Measurements from ENCODE around the gene KIF23.

Gene KIF23

GRCh38 chr15:69463182-69463756, 49.1 kb downstream of the KIF23 start:
- Mint-ChIP-seq H3K4me1 (peaks cover 47% of the 10 kb centered on the region), H3K27me3 (no peaks in the 10 kb centered on the region), H3K4me3 (peak overlapping the region; percentile 91), H3K36me3 (peaks cover 2% of the 10 kb centered on the region), H3K27ac (peak overlapping the region; percentile 84), H3K9me3 (no peaks in the 10 kb centered on the region)

GRCh38 chr15:69465253-69465652, 51.1 kb downstream of the KIF23 start:
- no peak overlapping the region for H3K4me3 Mint-ChIP-seq

GRCh38 chr15:69466733-69467132, 52.6 kb downstream of the KIF23 start:
- Mint-ChIP-seq H3K9me3 (no peaks in the 10 kb centered on the region), H3K36me3 (no peaks in the 10 kb centered on the region), H3K27me3 (no peaks in the 10 kb centered on the region), H3K4me1 (peaks cover 44% of the 10 kb centered on the region), H3K4me3 (no peak overlapping the region), H3K27ac (no peak overlapping the region)

More at GRCh38 chr15:69465253-69465652, 51.1 kb downstream of the KIF23 start:
- H3K27me3 Mint-ChIP-seq = no peaks in the 10 kb centered on the region
- H3K9me3 Mint-ChIP-seq = no peaks in the 10 kb centered on the region
- H3K4me1 Mint-ChIP-seq = peaks cover 52% of the 10 kb centered on the region
- H3K36me3 Mint-ChIP-seq = no peaks in the 10 kb centered on the region
- H3K27ac Mint-ChIP-seq = no peak overlapping the region

GRCh38 chr15:69467636-69468035, 53.5 kb downstream of the KIF23 start:
- H3K27me3 Mint-ChIP-seq = no peaks in the 10 kb centered on the region
- peak overlapping the region; percentile 68 for H3K27ac Mint-ChIP-seq
- peaks cover 37% of the 10 kb centered on the region for H3K4me1 Mint-ChIP-seq
- no peak overlapping the region for H3K4me3 Mint-ChIP-seq
- H3K36me3 Mint-ChIP-seq = no peaks in the 10 kb centered on the region
- no peaks in the 10 kb centered on the region for H3K9me3 Mint-ChIP-seq

- H3K27ac Mint-ChIP-seq = peak overlapping the region; percentile 79
- no peaks in the 10 kb centered on the region for H3K9me3 Mint-ChIP-seq
- no peaks in the 10 kb centered on the region for H3K27me3 Mint-ChIP-seq
- H3K4me3 Mint-ChIP-seq = peak overlapping the region; percentile 66
- H3K36me3 Mint-ChIP-seq = no peaks in the 10 kb centered on the region
- H3K4me1 Mint-ChIP-seq = peaks cover 29% of the 10 kb centered on the region
These were observed 54.3 kb downstream of the KIF23 start for GRCh38 chr15:69468241-69469121.

- no peak overlapping the region for H3K4me3 Mint-ChIP-seq
- peaks cover 26% of the 10 kb centered on the region for H3K4me1 Mint-ChIP-seq
These were observed 55.5 kb downstream of the KIF23 start for GRCh38 chr15:69469467-69470201.

GRCh38 chr15:69472046-69472445, 57.9 kb downstream of the KIF23 start:
- H3K4me1 Mint-ChIP-seq = peaks cover 22% of the 10 kb centered on the region
- no peak overlapping the region for H3K27ac Mint-ChIP-seq
- H3K9me3 Mint-ChIP-seq = no peaks in the 10 kb centered on the region

More at GRCh38 chr15:69469467-69470201, 55.5 kb downstream of the KIF23 start:
- H3K36me3 Mint-ChIP-seq = no peaks in the 10 kb centered on the region
- peak overlapping the region; percentile 79 for H3K27ac Mint-ChIP-seq
- H3K27me3 Mint-ChIP-seq = no peaks in the 10 kb centered on the region
- no peaks in the 10 kb centered on the region for H3K9me3 Mint-ChIP-seq

GRCh38 chr15:69472562-69472961, 58.4 kb downstream of the KIF23 start:
- H3K9me3 Mint-ChIP-seq = no peaks in the 10 kb centered on the region
- H3K27ac Mint-ChIP-seq = no peak overlapping the region
- no peaks in the 10 kb centered on the region for H3K36me3 Mint-ChIP-seq
- peaks cover 22% of the 10 kb centered on the region for H3K4me1 Mint-ChIP-seq
- no peak overlapping the region for H3K4me3 Mint-ChIP-seq
- peaks cover 2% of the 10 kb centered on the region for H3K27me3 Mint-ChIP-seq

More at GRCh38 chr15:69472046-69472445, 57.9 kb downstream of the KIF23 start:
- Mint-ChIP-seq H3K36me3 (no peaks in the 10 kb centered on the region), H3K27me3 (peaks cover 2% of the 10 kb centered on the region), H3K4me3 (no peak overlapping the region)

GRCh38 chr15:69474291-69474690, 60.1 kb downstream of the KIF23 start:
- no peak overlapping the region for H3K27ac Mint-ChIP-seq

GRCh38 chr15:69474846-69475455, 60.8 kb downstream of the KIF23 start:
- H3K36me3 Mint-ChIP-seq = no peaks in the 10 kb centered on the region

More at GRCh38 chr15:69474291-69474690, 60.1 kb downstream of the KIF23 start:
- H3K4me1 Mint-ChIP-seq = peaks cover 6% of the 10 kb centered on the region
- H3K4me3 Mint-ChIP-seq = no peak overlapping the region
- H3K9me3 Mint-ChIP-seq = no peaks in the 10 kb centered on the region
- H3K36me3 Mint-ChIP-seq = no peaks in the 10 kb centered on the region
- peaks cover 2% of the 10 kb centered on the region for H3K27me3 Mint-ChIP-seq

GRCh38 chr15:69475769-69476358, 61.7 kb downstream of the KIF23 start:
- H3K4me3 Mint-ChIP-seq = no peak overlapping the region
- H3K9me3 Mint-ChIP-seq = no peaks in the 10 kb centered on the region
- no peak overlapping the region for H3K27ac Mint-ChIP-seq
- peaks cover 7% of the 10 kb centered on the region for H3K4me1 Mint-ChIP-seq
- H3K36me3 Mint-ChIP-seq = no peaks in the 10 kb centered on the region
- H3K27me3 Mint-ChIP-seq = peaks cover 2% of the 10 kb centered on the region

More at GRCh38 chr15:69474846-69475455, 60.8 kb downstream of the KIF23 start:
- H3K4me1 Mint-ChIP-seq = peaks cover 4% of the 10 kb centered on the region
- H3K4me3 Mint-ChIP-seq = no peak overlapping the region
- H3K9me3 Mint-ChIP-seq = no peaks in the 10 kb centered on the region
- peak overlapping the region; percentile 80 for H3K27ac Mint-ChIP-seq
- peaks cover 2% of the 10 kb centered on the region for H3K27me3 Mint-ChIP-seq

GRCh38 chr15:69476704-69477473, 62.7 kb downstream of the KIF23 start:
- peak overlapping the region; percentile 8 for H3K27ac Mint-ChIP-seq
- peaks cover 3% of the 10 kb centered on the region for H3K4me1 Mint-ChIP-seq
- H3K36me3 Mint-ChIP-seq = no peaks in the 10 kb centered on the region
- H3K9me3 Mint-ChIP-seq = no peaks in the 10 kb centered on the region
- H3K27me3 Mint-ChIP-seq = peaks cover 2% of the 10 kb centered on the region
- no peak overlapping the region for H3K4me3 Mint-ChIP-seq

GRCh38 chr15:69478259-69478781, 64.2 kb downstream of the KIF23 start:
- peaks cover 2% of the 10 kb centered on the region for H3K27me3 Mint-ChIP-seq

GRCh38 chr15:69479081-69479480, 64.9 kb downstream of the KIF23 start:
- H3K4me3 Mint-ChIP-seq = no peak overlapping the region
- peaks cover 3% of the 10 kb centered on the region for H3K4me1 Mint-ChIP-seq
- H3K9me3 Mint-ChIP-seq = no peaks in the 10 kb centered on the region
- peaks cover 2% of the 10 kb centered on the region for H3K27me3 Mint-ChIP-seq
- no peaks in the 10 kb centered on the region for H3K36me3 Mint-ChIP-seq
- H3K27ac Mint-ChIP-seq = no peak overlapping the region

More at GRCh38 chr15:69478259-69478781, 64.2 kb downstream of the KIF23 start:
- no peaks in the 10 kb centered on the region for H3K9me3 Mint-ChIP-seq
- peaks cover 3% of the 10 kb centered on the region for H3K4me1 Mint-ChIP-seq
- no peak overlapping the region for H3K27ac Mint-ChIP-seq
- H3K4me3 Mint-ChIP-seq = no peak overlapping the region
- no peaks in the 10 kb centered on the region for H3K36me3 Mint-ChIP-seq

Data from activated naive CD4-positive, alpha-beta T cell treated with anti-CD3 and anti-CD28 coated beads, Interleukin-2, amount 50 U/mL, for 24 hours (primary cell).